IMR-90 (cell line): ENCODE results near the gene SGO2. TPM values are rescaled to one million over a fixed set of nuclear protein-coding genes. Genes with fewer than 3 reads are reported as not detected.

ENCODE experiments used
- ATAC-seq: fragments of 200-7000 bp; cut with Tn5 transposase; 2 replicates; pipeline ENCODE4 v1.9.1; 2020; ENCODE audit warnings: low read depth, mild to moderate bottlenecking, moderate library complexity
- BruUV-seq: library from RNA; stranded (reverse); fragments of 400-500 nt; replicated peaks from 2 replicates; lab custom pipeline; 2021; lab: Mats Ljungman, UMichigan
- CTCF ChIA-PET: fragments of 300-600 bp; formaldehyde crosslinking; extraction: SDS; loops from one replicate; lab custom pipeline; 2021; ENCODE audit warnings: antibody characterized with exemption; lab: Yijun Ruan, JAX
- POLR2A ChIA-PET: fragments of 300-600 bp; sonication (Branson Sonifier 250); formaldehyde crosslinking; loops from one replicate; lab custom pipeline; 2022; ENCODE audit warnings: antibody characterized with exemption; ENCODE audit not compliant: unreplicated experiment; lab: Charles Lee
- DNase-seq: peaks from one replicate; pipeline ENCODE4 v3.0.0; 2013
- H2AFZ ChIP-seq: replicated peaks from 2 replicates; pipeline ENCODE3; 2013; ENCODE audit warnings: low read length, mild to moderate bottlenecking; ENCODE audit not compliant: poor library complexity
- H2AK5ac ChIP-seq: 2 replicates; pipeline ENCODE4 v1.6.1; 2013; ENCODE audit warnings: low read depth, low read length, inconsistent platforms
- H2AK9ac ChIP-seq: replicated peaks from 2 replicates; pipeline ENCODE3; 2013; ENCODE audit warnings: mild to moderate bottlenecking, low read depth, low read length, moderate library complexity; ENCODE audit not compliant: poor library complexity
- H2BK120ac ChIP-seq: 2 replicates; pipeline ENCODE4 v1.6.1; 2013; ENCODE audit warnings: low read depth, low read length, inconsistent platforms
- H2BK15ac ChIP-seq: 3 replicates; pipeline ENCODE4 v1.6.1; 2013; ENCODE audit warnings: low read depth, low read length, inconsistent platforms
- H2BK20ac ChIP-seq: 2 replicates; pipeline ENCODE4 v1.6.1; 2013; ENCODE audit warnings: low read depth, mild to moderate bottlenecking, inconsistent platforms, low read length, moderate library complexity
- H2BK5ac ChIP-seq: 2 replicates; pipeline ENCODE4 v1.6.1; 2013; ENCODE audit warnings: mild to moderate bottlenecking, low read depth, low read length, inconsistent platforms; ENCODE audit not compliant: poor library complexity, severe bottlenecking
- H3K14ac ChIP-seq: replicated peaks from 2 replicates; pipeline ENCODE4 v1.6.1; 2013; ENCODE audit warnings: low read depth, low read length, inconsistent platforms
- H3K18ac ChIP-seq: 2 replicates; pipeline ENCODE4 v1.6.1; 2013; ENCODE audit warnings: low read depth, low read length, control low read depth
- H3K23ac ChIP-seq: 2 replicates; pipeline ENCODE4 v1.6.1; 2013; ENCODE audit warnings: low read depth, low read length, inconsistent platforms
- H3K27ac ChIP-seq: 2 replicates; pipeline ENCODE4 v1.5.1; 2013; ENCODE audit warnings: mild to moderate bottlenecking, control low read depth, low read length; ENCODE audit not compliant: insufficient read depth
- H3K27me3 ChIP-seq: 2 replicates; pipeline ENCODE4 v1.6.1; 2013; ENCODE audit warnings: low read length; ENCODE audit not compliant: control insufficient read depth, insufficient read depth
- H3K36me3 ChIP-seq: 2 replicates; pipeline ENCODE4 v1.6.1; 2013; ENCODE audit warnings: low read length, mixed read lengths; ENCODE audit not compliant: control insufficient read depth, insufficient read depth
- H3K4ac ChIP-seq: 2 replicates; pipeline ENCODE4 v1.6.1; 2013; ENCODE audit warnings: low read depth, low read length, inconsistent platforms
- H3K4me1 ChIP-seq: 2 replicates; pipeline ENCODE4 v1.6.1; 2013; ENCODE audit warnings: low read length, mixed read lengths; ENCODE audit not compliant: control insufficient read depth, insufficient read depth
- H3K4me2 ChIP-seq: 2 replicates; pipeline ENCODE4 v1.6.1; 2013; ENCODE audit warnings: low read depth, mild to moderate bottlenecking, control low read depth, low read length, moderate library complexity
- H3K4me3 ChIP-seq: 2 replicates; pipeline ENCODE4 v1.5.1; 2013; ENCODE audit warnings: low read depth, mild to moderate bottlenecking, control low read depth, low read length, moderate library complexity; ENCODE audit not compliant: insufficient read depth
- H3K56ac ChIP-seq: 2 replicates; pipeline ENCODE4 v1.6.1; 2013; ENCODE audit warnings: low read length, inconsistent platforms; ENCODE audit not compliant: insufficient read depth; ENCODE audit errors: extremely low read depth
- H3K79me1 ChIP-seq, 2 experiments: 2 replicates each; pipeline ENCODE4 v1.6.1; 2013; ENCODE audit warnings: low read length in 2 of 2, inconsistent platforms in 1 of 2, low read depth in 1 of 2
- H3K9ac ChIP-seq: 2 replicates; pipeline ENCODE4 v1.6.1; 2013; ENCODE audit warnings: low read depth, low read length, control low read depth
- H3K9me1 ChIP-seq: 2 replicates; pipeline ENCODE4 v1.6.1; 2013; ENCODE audit warnings: low read length, inconsistent platforms; ENCODE audit not compliant: insufficient read depth
- H3K9me3 ChIP-seq: 2 replicates; pipeline ENCODE4 v1.6.1; 2013; ENCODE audit warnings: low read length; ENCODE audit not compliant: control insufficient read depth, insufficient read depth
- H4K20me1 ChIP-seq: 2 replicates; pipeline ENCODE4 v1.6.1; 2013; ENCODE audit warnings: low read length, inconsistent platforms; ENCODE audit not compliant: insufficient read depth
- H4K5ac ChIP-seq: 2 replicates; pipeline ENCODE4 v1.6.1; 2013; ENCODE audit warnings: mild to moderate bottlenecking, low read depth, low read length, control low read depth
- H4K8ac ChIP-seq, 2 experiments: 2 replicates each; pipeline ENCODE4 v1.6.1; 2013; ENCODE audit warnings: low read depth in 2 of 2, low read length in 2 of 2, control low read depth in 1 of 2, inconsistent platforms in 1 of 2
- H4K91ac ChIP-seq: 2 replicates; pipeline ENCODE4 v1.6.1; 2013; ENCODE audit warnings: low read depth, low read length, inconsistent platforms; ENCODE audit not compliant: insufficient read depth
- BHLHE40 ChIP-seq: fragments of 150-350 bp; IDR thresholded peaks from 2 replicates; pipeline ENCODE4 v1.6.1; 2016; ENCODE audit warnings: mild to moderate bottlenecking, low read depth, low read length
- CEBPB ChIP-seq: IDR thresholded peaks from 2 replicates; pipeline ENCODE4 v1.6.1; 2012; ENCODE audit warnings: low read depth, low read length, improper control_type of control experiment
- CHD1 ChIP-seq: IDR thresholded peaks from 2 replicates; pipeline ENCODE4 v1.6.1; 2012; ENCODE audit warnings: low read depth, low read length, improper control_type of control experiment
- CTCF ChIP-seq: conservative IDR thresholded peaks from 2 replicates; pipeline ENCODE4 v1.5.1; 2012; ENCODE audit warnings: mild to moderate bottlenecking, low read depth, low read length, improper control_type of control experiment
- ELK1 ChIP-seq: fragments of 150-350 bp; IDR thresholded peaks from 2 replicates; pipeline ENCODE4 v1.6.1; 2016; ENCODE audit warnings: low read depth, mild to moderate bottlenecking, low read length, moderate library complexity, borderline replicate concordance
- FOS ChIP-seq: fragments of 150-350 bp; IDR thresholded peaks from 2 replicates; pipeline ENCODE4 v1.6.1; 2016; ENCODE audit warnings: low read depth, low read length
- MAFK ChIP-seq: IDR thresholded peaks from 2 replicates; pipeline ENCODE4 v1.6.1; 2012; ENCODE audit warnings: low read depth, low read length, improper control_type of control experiment
- MAZ ChIP-seq: IDR thresholded peaks from 2 replicates; pipeline ENCODE4 v1.6.1; 2012; ENCODE audit warnings: low read depth, mild to moderate bottlenecking, low read length, improper control_type of control experiment, moderate library complexity, borderline replicate concordance
- MXI1 ChIP-seq: IDR thresholded peaks from 2 replicates; pipeline ENCODE4 v1.6.1; 2012; ENCODE audit warnings: low read depth, mild to moderate bottlenecking, low read length, moderate library complexity, borderline replicate concordance
- NFE2L2 ChIP-seq: fragments of 150-350 bp; IDR thresholded peaks from 2 replicates; pipeline ENCODE4 v1.6.1; 2016; ENCODE audit warnings: low read depth, mild to moderate bottlenecking, low read length
- POLR2A ChIP-seq: IDR thresholded peaks from 2 replicates; pipeline ENCODE4 v1.6.1; 2012; ENCODE audit warnings: mild to moderate bottlenecking, low read depth, low read length
- RCOR1 ChIP-seq: IDR thresholded peaks from 2 replicates; pipeline ENCODE4 v1.6.1; 2012; ENCODE audit warnings: mild to moderate bottlenecking, low read length, improper control_type of control experiment; ENCODE audit not compliant: insufficient replicate concordance
- RFX5 ChIP-seq: IDR thresholded peaks from 2 replicates; pipeline ENCODE4 v1.8.0; 2012; ENCODE audit warnings: low read depth, mild to moderate bottlenecking, low read length, moderate library complexity
- dilution Hi-C: fragments of 300-500 bp; cut with HindIII; formaldehyde crosslinking; loops from one replicate; pipeline ENCODE4 v1.14.3; 2018; ENCODE audit warnings: low sequenced_read_pairs; ENCODE audit not compliant: unreplicated experiment
- in situ Hi-C: fragments of 300-500 bp; cut with MboI; formaldehyde crosslinking; loops from 3 replicates; pipeline ENCODE4 v1.14.3; 2019; ENCODE audit warnings: low sequenced_read_pairs, inconsistent platforms, mixed read lengths
- intact Hi-C: fragments of 100-400 bp; cut with micrococcal nuclease; formaldehyde crosslinking; loops from 2 replicates; pipeline ENCODE4 v1.10.0; 2022
- polyA plus RNA-seq, 3 experiments: library from polyadenylated mRNA; depleted of rRNA; stranded (reverse); fragments of >200 nt; gene quantifications; 2 replicates each; pipeline ENCODE4 v1.2.3, GENCODE V29; 2012; ENCODE audit warnings: low replicate concordance in 1 of 3
- total RNA-seq: library from RNA; depleted of rRNA; stranded (reverse); fragments of >200 nt; gene quantifications from 2 replicates; pipeline ENCODE4 v1.2.3, GENCODE V29; 2012

The SGO2 gene
- total and polyA plus RNA-seq, 2 of the 4 experiments (the other 2 are of a cell fraction): 5.4 to 6.3 TPM

- no peak overlapping the region for H4K8ac ChIP-seq
Measured at GRCh38 chr2:200492656-200493055, 33.4 kb upstream of the SGO2 start.

More at GRCh38 chr2:200492656-200493055, 33.4 kb upstream of the SGO2 start:
- Histone ChIP-seq H3K4me2 (no peak overlapping the region), H3K56ac (no peak overlapping the region), H3K36me3 (peaks cover 21% of the 10 kb centered on the region), H3K23ac (no peak overlapping the region), H4K20me1 (no peaks in the 10 kb centered on the region), H2BK5ac (no peak overlapping the region), H3K9me3 (no peaks in the 10 kb centered on the region), H2BK20ac (no peak overlapping the region), H3K27me3 (no peaks in the 10 kb centered on the region), H3K4me1 (no peaks in the 10 kb centered on the region), H2BK15ac (no peak overlapping the region), H3K9me1 (peaks cover 4% of the 10 kb centered on the region; the same call in 1 of the 2 replicates), H2AK9ac (no peak overlapping the region), H3K79me1 (peaks cover 0 to 3% of the 10 kb centered on the region in 2 experiments; a peak in 1 of 4 replicates), H3K27ac (no peak overlapping the region), H2BK120ac (no peak overlapping the region), H3K4me3 (no peak overlapping the region), H4K5ac (no peak overlapping the region), H3K4ac (no peak overlapping the region), H3K9ac (no peak overlapping the region), H3K14ac (no peak overlapping the region), H2AK5ac (no peak overlapping the region), H2AFZ (no peak overlapping the region), H3K18ac (no peak overlapping the region), H4K91ac (no peak overlapping the region)
- no peak for TF ChIP-seq CTCF
- no peak for TF ChIP-seq MAFK
- no peak for TF ChIP-seq POLR2A
- TF ChIP-seq CEBPB: no peak
- TF ChIP-seq CHD1: no peak
- TF ChIP-seq FOS: no peak
- TF ChIP-seq MXI1: no peak
- TF ChIP-seq ELK1: no peak
- TF ChIP-seq NFE2L2: no peak
- no peak for TF ChIP-seq MAZ
- no peak for TF ChIP-seq RFX5
- TF ChIP-seq RCOR1: no peak
- no peak for TF ChIP-seq BHLHE40
- BruUV-seq: no TSS peak
- CTCF ChIA-PET: no interaction called here
- POLR2A ChIA-PET: no interaction called here
- intact Hi-C loops (no loop called here), dilution Hi-C loops (no loop called here), in situ Hi-C loops (no loop called here)
- DNase-seq (no peak), ATAC-seq (no peak)
